Right cardiac atrium (tissue), 5 donors: ENCODE results near the gene RELCH. TPM values are rescaled to one million over a fixed set of nuclear protein-coding genes. Genes with fewer than 3 reads are reported as not detected.
A peak's percentile ranks its signal among the peaks of the same experiment; 100 is the strongest.

ENCODE experiments used
- ATAC-seq, 2 donors: fragments of 200-7000 bp; cut with Tn5 transposase; one replicate each; pipeline versions ENCODE4 v1.8.0 to v1.9.1; 2020; ENCODE audit warnings: moderate library complexity in 2 of 2, mild to moderate bottlenecking in 1 of 2
- DNase-seq, 3 donors: peaks; one replicate each; pipeline ENCODE4 v3.0.0-alpha.2; 2020
- H3K27ac ChIP-seq: one replicate; pipeline ENCODE4 v1.5.1; 2013; ENCODE audit warnings: mild to moderate bottlenecking, low read length, control low read depth, moderate library complexity
- H3K27me3 ChIP-seq: one replicate; pipeline ENCODE4 v1.6.1; 2013; ENCODE audit not compliant: control insufficient read depth, insufficient read depth
- H3K4me1 ChIP-seq: one replicate; pipeline ENCODE4 v1.6.1; 2013; ENCODE audit warnings: low read length; ENCODE audit not compliant: control insufficient read depth, insufficient read depth
- H3K4me3 ChIP-seq: one replicate; pipeline ENCODE4 v1.5.1; 2013; ENCODE audit warnings: low read length, control low read depth
- H3K9me3 ChIP-seq: one replicate; pipeline ENCODE4 v1.6.1; 2013; ENCODE audit warnings: low read length; ENCODE audit not compliant: control insufficient read depth
- WGBS: extraction: QIAGEN DNeasy Blood & Tissue Kit; methylation state at CpG from one replicate; pipeline ENCODE4 v1.1.7; 2013; 5-methylcytosine and 5-hydroxymethylcytosine counted together
- intact Hi-C, 4 donors: fragments of 100-400 bp; cut with DNase I; formaldehyde crosslinking; loops; one replicate each; pipeline versions ENCODE4 v1.11.0 to v1.14.0; 2022 to 2023
- polyA plus RNA-seq: library from polyadenylated mRNA; stranded (reverse); fragments of 200-250 nt; gene quantifications from one replicate; pipeline ENCODE4 v1.2.3, GENCODE V29; 2013
- total RNA-seq, 4 donors: library from RNA; stranded (reverse); fragmentation: NEBNext Ultra II Directional; extraction: Animal tissue kit (Norgen Biotek cat#: 25700); gene quantifications; one replicate each; pipeline ENCODE4 v1.2.1, GENCODE V29; 2021
- donor health status: healthy with polysubstance abuse.
- donor health status: DM: no; HTN: yes; CAD: no.
- donor health status: DM: no; HTN: no; CAD: no.
- donor health status: DM: no; HTN: yes; CAD: no; lungs with severe emphysema.
- donor health status: DM: yes; HTN: yes; CAD: no.

The RELCH gene
- total and polyA plus RNA-seq, 5 donors, result 6.9 to 22.7 (median 16.8) TPM

DNA sequence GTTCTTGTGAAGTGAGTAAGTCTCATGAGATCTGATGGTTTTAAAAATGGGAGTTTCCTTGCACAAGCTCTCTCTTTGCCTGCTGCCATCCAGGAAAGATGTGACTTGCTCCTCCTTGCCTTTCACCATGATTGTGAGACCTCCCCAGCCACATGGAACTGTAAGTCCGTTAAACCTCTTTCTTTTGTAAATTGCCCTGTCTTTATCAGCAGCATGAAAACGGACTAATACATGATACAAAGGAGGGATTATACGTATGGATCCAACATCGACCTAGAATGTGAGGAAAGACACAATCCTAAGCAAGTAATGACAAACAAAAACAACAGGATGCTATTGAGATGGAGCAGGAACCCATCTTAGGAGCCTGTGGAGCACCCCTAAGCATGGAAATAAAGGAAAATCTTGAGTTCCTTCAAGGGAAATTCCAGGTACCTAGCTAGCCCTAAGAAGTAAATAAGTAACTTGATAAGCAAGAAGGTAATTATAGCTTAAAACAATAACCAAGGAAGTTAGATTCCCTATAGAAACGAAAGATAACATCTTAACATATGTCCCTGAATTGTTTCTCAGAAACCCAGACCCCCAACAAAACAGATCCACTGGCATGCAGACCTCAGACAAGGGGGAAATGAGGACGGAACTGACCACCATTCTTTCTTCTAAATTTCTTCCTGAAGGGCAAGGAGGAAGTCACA is 136.6 kb downstream of the RELCH start:
- Histone ChIP-seq H3K27ac (no peak overlapping the region), H3K9me3 (no peaks in the 10 kb centered on the region), H3K4me1 (peaks cover 9% of the 10 kb centered on the region), H3K4me3 (no peak overlapping the region), H3K27me3 (no peaks in the 10 kb centered on the region)
- WGBS, result 24% methylated on average over 6 of the region's 6 CpGs
- intact Hi-C loops, result no loop called here
- ATAC-seq (no peak), DNase-seq (no peak)

DNA sequence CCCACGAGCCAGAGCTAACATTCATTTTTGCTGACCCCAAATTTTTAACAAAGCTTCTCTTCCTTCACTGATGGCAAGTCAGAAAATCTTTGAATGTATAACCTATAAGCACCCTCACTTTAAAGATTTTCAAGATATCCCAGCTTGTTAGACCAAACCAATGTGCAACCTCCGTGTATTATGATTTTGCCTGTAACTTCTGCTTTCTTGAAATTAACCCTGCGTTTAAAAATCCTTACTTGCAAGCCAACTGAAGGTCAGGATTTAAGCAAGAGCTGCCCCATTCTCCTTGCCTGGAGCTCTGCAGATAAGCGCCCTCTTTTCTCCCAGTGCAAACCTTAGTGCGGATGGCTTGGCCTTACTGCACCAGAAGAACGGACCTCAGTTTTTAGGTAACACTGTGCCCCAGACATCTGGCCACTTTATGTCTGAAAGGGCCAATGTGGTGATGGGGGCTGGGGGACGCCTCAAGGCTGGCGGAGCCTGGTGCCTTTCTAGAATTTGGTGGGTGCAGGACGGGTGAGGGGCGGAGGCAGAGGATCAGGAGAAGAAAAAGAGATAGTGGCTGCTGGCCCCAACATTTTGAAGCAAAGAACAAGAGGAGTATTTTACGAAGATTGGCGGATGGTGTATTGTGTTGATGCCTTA is 137.2 kb downstream of the RELCH start:
- ATAC-seq, result no peak

DNA sequence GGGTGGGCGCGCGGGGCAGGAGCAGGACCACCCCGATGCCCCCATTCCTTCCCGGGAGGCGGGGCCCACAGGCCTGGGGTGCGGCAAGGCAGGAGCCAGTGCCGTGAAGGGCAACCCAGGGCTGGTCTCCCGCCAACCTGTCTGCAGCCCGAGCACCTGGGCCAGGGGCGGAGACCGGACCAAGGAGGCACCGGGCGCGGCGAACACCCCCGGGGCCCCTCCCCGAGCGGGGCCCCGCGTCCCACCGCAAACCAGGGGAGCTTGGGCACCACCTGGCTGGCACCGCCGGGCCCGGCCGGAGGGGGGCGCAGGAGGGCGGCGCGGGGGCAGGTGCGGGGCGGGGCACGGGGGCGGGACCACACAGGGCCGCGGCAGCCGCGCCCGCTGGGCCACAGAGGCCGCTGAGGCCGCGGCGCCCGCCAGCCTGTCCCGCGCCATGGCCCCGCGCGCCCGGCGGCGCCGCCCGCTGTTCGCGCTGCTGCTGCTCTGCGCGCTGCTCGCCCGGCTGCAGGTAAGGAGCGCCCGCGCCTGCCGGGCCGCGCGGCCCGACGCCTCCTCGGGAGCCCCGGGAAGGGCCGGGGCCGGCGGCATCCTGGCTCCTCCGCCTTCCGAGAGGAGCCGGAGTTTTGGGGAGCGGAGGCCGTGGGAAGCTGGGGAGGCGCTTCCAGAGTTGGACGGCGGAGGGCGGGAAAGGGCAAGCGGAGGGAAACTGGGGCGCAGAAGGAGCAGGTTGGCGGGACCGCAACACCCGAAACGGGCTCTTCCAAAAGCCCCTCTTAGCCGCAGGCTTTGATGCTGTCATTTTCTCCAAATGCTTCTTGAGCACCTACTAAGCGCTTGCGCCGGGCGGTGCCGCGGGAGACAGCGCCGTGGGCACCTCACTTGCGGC is 138.1 kb downstream of the RELCH start, which contains the start of gene TNFRSF11A:
TSS of gene TNFRSF11A (plus strand) at position 394 of the 889 bp plus-strand sequence. CDS start at position 437, 43 bp downstream.
- Histone ChIP-seq H3K9me3 (no peaks in the 10 kb centered on the region), H3K4me3 (peak within 1 kb of the TSS; percentile 57), H3K27ac (no peak within 1 kb of the TSS), H3K27me3 (no peaks in the 10 kb centered on the region), H3K4me1 (peaks cover 12% of the 10 kb centered on the region)
- intact Hi-C loops, result no loop called here
- DNase-seq, result peak in 2 of 3 donors; percentile 66 to 70
- WGBS, result 2% methylated on average over 99 of the region's 99 CpGs
- peak; percentile 37 to 63 for ATAC-seq

More for the DNA sequence above, 137.2 kb downstream of the RELCH start:
- Histone ChIP-seq H3K27ac (no peak overlapping the region), H3K9me3 (no peaks in the 10 kb centered on the region), H3K27me3 (no peaks in the 10 kb centered on the region), H3K4me1 (peaks cover 11% of the 10 kb centered on the region), H3K4me3 (no peak overlapping the region)
- intact Hi-C loops, result no loop called here
- no peak for DNase-seq
- WGBS, result 43% methylated on average over 12 of the region's 12 CpGs

DNA sequence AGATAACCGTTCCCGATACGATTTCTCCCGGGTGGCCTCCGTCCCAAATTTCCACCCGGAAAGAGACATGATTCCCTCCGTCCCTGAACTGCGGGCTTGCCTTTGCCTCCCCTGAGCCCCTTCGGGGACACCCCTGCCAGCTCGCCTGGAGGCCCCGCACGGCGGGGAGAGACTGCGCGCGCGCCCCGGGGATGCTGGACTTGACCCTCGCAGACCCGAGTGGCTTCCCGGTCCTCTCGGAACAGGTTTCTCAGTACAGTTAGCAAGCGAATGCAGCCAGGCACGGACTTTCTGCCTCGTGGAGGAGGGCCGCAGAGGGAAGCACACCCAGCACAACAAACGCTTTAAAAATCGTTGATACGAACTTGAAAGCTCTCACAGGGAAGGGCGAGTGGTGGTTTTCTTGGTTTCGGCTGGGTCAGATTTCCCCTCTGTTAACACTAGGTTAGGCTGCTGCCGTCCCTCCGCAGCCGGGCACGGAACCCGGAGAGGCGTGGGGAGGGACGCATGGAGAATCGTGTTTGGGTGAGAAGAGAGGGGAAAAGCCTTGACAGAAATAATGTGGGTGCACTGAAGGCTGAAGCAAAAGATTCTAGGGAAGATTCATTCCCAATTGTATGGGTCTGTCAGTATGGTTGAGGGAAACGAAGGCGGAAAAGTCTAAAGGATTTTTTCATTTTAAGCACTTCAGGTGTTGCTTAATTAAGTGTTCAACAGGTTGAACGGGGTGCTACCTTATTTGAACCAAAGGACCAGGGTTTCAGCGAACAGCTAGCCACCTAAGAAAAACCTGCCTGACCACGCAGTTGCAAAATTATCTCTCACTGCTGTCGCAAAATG is 139.0 kb downstream of the RELCH start:
- Histone ChIP-seq H3K27me3 (no peaks in the 10 kb centered on the region), H3K4me3 (peak overlapping the region; percentile 57), H3K27ac (no peak overlapping the region), H3K9me3 (no peaks in the 10 kb centered on the region), H3K4me1 (peaks cover 12% of the 10 kb centered on the region)
- 7% methylated on average over 45 of the region's 45 CpGs for WGBS
- intact Hi-C loops, result no loop called here
- no peak for ATAC-seq
- peak in 2 of 3 donors; percentile 56 to 60 for DNase-seq

DNA sequence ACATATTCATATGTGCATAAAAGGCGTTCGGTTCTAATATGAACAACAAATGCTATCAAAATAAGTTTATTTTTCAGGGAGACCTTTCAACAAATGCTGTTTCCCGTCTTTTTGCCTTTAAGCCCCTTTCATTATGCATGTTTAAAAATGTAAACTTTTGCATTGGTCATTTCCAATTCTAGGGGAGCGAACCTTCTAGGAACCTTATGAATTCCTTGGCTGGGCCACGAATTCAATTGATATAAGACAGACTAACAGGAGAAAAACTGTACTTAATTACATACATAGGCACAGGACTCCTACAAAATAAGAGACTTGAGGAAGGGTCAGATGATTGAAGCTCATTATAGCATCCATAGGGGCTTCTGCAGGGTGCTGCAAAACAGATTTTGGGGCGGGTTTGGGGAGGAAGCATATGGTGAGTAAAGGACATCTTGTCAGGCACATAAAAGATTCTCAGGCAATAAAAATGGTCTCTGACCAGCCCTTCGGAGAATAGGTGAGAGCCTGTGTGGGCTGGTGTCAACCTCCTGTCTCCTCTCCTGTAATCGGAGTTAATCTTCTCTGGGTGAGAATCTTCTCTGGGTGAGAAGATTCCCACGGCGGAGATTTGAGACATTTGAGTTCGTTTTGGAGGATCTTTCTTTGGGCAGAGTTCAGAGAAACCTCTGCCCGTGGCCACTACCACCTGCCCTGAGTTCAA is 139.7 kb downstream of the RELCH start:
- Histone ChIP-seq H3K4me1 (peaks cover 12% of the 10 kb centered on the region), H3K9me3 (no peaks in the 10 kb centered on the region), H3K4me3 (peak overlapping the region; percentile 57), H3K27ac (no peak overlapping the region), H3K27me3 (no peaks in the 10 kb centered on the region)
- no peak for ATAC-seq
- intact Hi-C loops, result no loop called here
- 49% methylated on average over 12 of the region's 12 CpGs for WGBS
- no peak for DNase-seq

DNA sequence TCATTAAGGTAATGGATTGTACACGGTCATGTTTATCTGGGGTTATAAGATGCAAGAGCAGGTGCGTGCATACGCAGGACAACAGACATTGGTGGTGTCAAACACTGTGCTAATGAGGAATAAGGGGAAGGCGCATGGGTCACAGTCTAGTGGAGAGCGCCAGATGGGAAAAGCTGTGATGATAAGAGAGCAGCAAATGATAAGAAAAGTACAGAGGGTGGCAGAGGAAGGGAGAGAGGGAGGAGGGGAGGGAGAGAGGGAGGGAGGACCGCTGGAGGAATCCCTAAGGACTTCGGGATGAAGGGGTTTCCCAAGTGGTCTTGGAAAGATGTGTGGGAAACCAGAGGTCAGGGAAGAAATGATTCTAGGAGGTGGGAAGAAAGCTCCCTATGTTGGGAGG is 140.9 kb downstream of the RELCH start:
- WGBS, result 51% methylated on average over 7 of the region's 7 CpGs

DNA sequence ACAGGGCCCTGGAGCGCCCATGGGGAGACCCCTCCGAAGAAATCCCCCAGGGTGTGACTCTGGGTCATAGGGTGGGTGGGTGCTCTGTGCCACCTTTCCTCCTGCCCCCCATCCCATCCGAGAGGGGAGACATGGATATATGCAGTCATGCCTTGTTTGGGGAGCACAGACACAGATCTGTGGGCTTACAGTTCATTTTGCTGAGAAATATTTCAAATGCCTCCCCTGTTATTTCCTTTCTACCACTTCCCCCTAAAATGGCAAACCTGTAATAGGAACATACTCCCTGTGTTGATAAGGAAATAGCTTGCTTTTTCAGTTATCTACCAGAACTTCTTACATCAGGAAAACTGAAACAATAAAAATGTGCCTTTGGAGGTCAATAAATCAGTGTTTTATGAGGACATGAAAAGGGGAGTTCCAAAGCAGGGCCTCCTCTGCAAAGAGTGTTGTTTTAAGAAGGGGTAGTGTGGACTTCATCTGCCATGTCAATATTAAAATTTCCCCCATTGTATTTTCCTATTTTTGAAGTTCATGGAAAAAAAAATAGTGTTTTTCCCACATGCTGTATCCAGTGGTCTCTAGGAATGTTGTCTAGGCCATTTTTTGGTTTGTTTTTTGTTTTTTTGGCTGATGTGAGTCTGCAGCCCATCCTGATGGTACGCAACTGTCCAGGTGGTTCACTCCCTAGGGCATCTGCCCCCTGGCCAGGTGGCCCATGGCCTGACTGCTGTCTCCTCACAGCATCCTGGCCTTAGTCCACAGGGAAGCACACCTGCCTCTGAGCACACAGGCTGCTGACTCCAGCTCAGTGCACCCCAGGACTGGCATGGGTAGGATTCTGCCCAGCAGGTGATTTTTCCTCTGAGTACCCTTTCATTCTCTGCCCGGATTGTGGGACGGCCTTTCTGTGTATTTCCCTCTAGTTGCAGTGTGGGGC is 141.8 kb downstream of the RELCH start:
- Histone ChIP-seq H3K9me3 (no peaks in the 10 kb centered on the region), H3K27me3 (no peaks in the 10 kb centered on the region), H3K27ac (no peak overlapping the region), H3K4me1 (peaks cover 12% of the 10 kb centered on the region), H3K4me3 (no peak overlapping the region)
- intact Hi-C loops, result no loop called here
- WGBS, result 69% methylated on average over 6 of the region's 6 CpGs
- DNase-seq, result no peak
- no peak for ATAC-seq

More for the DNA sequence above, 140.9 kb downstream of the RELCH start:
- Histone ChIP-seq H3K27ac (no peak overlapping the region), H3K27me3 (no peaks in the 10 kb centered on the region), H3K9me3 (no peaks in the 10 kb centered on the region), H3K4me1 (peaks cover 12% of the 10 kb centered on the region), H3K4me3 (no peak overlapping the region)
- ATAC-seq (peak; percentile 22 to 27), DNase-seq (no peak)
- intact Hi-C loops, result no loop called here

DNA sequence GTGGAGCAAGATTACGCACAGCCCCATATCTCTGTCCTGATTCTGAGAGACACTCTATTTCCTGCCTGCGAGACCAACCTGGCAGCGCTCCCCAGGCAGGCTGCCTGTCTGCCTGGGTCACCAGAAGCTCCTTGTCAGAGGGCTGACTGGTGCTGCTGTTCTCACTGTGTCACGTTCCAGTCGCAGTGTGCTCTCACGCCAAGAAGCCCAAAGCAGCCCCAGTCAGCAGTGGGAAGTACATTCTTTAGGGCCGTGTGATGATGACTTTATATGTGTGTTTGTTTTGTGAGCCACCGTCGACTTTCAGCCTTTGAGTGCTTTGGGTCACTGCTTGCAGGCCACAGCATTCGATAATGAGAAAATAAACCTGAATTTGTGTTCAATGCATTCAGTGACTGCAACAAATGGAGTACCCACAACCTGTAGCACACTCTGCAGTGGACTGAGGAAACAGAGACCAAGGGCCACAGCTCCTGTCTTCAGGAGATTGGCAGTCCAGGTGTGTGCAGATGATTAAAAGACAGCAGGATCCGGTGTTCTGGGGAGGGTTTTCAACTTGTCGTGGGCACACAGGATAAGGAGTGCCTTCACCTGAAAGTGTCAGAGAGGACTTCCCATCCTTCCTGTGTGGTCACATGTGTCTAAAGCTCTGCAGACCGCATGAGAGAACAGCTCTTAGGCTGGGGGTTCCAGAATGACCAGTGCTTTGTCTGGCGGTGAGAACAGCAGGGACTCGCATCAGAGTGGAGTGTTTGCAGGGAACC is 142.8 kb downstream of the RELCH start:
- peaks cover 9% of the 10 kb centered on the region for H3K4me1 ChIP-seq
- no peaks in the 10 kb centered on the region for H3K27me3 ChIP-seq
- 26% methylated on average over 15 of the region's 15 CpGs for WGBS
- H3K9me3 ChIP-seq, result no peaks in the 10 kb centered on the region
- intact Hi-C loops, result no loop called here
- peak; percentile 76 to 88 (median 87) for DNase-seq
- H3K27ac ChIP-seq, result no peak overlapping the region
- H3K4me3 ChIP-seq, result no peak overlapping the region
- ATAC-seq, result peak; percentile 89 to 94

DNA sequence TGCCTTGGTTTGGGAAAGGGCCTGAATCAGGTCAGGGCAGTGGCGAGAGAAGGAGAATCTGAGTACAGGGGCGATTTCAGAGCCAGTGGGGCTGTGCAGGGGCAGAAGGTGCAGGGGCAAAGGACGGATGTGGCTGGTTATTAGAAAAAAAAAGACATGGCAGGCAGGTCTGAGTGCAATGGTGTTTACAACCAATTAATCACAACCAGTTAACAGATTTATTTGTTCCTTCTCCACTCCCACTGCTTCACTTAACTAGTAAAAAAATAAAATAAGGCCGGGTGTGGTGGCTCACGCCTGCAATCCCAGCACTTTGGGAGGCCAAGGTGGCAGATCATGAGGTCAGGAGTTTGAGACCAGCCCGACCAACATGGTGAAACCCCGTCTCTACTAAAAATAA is 143.6 kb downstream of the RELCH start:
- Histone ChIP-seq H3K4me1 (peaks cover 6% of the 10 kb centered on the region), H3K9me3 (no peaks in the 10 kb centered on the region), H3K27ac (no peak overlapping the region), H3K27me3 (no peaks in the 10 kb centered on the region), H3K4me3 (no peak overlapping the region)
- intact Hi-C loops, result no loop called here
- WGBS, result 92% methylated on average over 7 of the region's 7 CpGs
- ATAC-seq (no peak), DNase-seq (no peak)
